Endothelial cell of umbilical vein (primary cell): Measurements from ENCODE around the gene ZSWIM6.
A peak's percentile ranks its signal among the peaks of the same experiment; 100 is the strongest.

Experiments
- CTCF ChIP-seq, 2 donors: IDR thresholded peaks; 1 replicate in 1 of 2; 2 replicates in 1 of 2; pipeline ENCODE4 v1.5.1; 2011; ENCODE audit warnings: low read length in 2 of 2, mild to moderate bottlenecking in 2 of 2, moderate library complexity in 2 of 2, control low read depth in 1 of 2, inconsistent platforms in 1 of 2, low read depth in 1 of 2; ENCODE audit not compliant: insufficient read depth in 1 of 2; ENCODE audit errors: extremely low read depth in 1 of 2
- EZH2 ChIP-seq: IDR thresholded peaks from 2 replicates; pipeline ENCODE4 v1.6.1; 2012; ENCODE audit warnings: borderline replicate concordance, low read depth, mild to moderate bottlenecking, moderate library complexity, low read length, inconsistent platforms; ENCODE audit not compliant: severe bottlenecking
- FOS ChIP-seq: IDR thresholded peaks from 2 replicates; pipeline ENCODE4 v1.6.1; 2011; ENCODE audit warnings: mild to moderate bottlenecking, low read length, moderate library complexity, borderline replicate concordance; ENCODE audit not compliant: insufficient read depth
- GATA2 ChIP-seq: IDR thresholded peaks from 2 replicates; pipeline ENCODE4 v1.7.0; 2011; ENCODE audit warnings: low read depth, mild to moderate bottlenecking, moderate library complexity, mixed read lengths, low read length; ENCODE audit not compliant: insufficient read length, insufficient read depth
- JUN ChIP-seq: IDR thresholded peaks from 2 replicates; pipeline ENCODE4 v1.6.1; 2011; ENCODE audit warnings: borderline replicate concordance, low read depth; ENCODE audit not compliant: insufficient read length, insufficient read depth
- MAX ChIP-seq: IDR thresholded peaks from 2 replicates; pipeline ENCODE4 v1.6.1; 2011; ENCODE audit not compliant: insufficient read depth, insufficient read length
- MYC ChIP-seq: IDR thresholded peaks from one replicate; pipeline ENCODE4 v1.6.1; 2011; ENCODE audit warnings: mild to moderate bottlenecking, low read depth, low read length
- POLR2A ChIP-seq: IDR thresholded peaks from 2 replicates; pipeline ENCODE4 v1.6.1; 2012; ENCODE audit warnings: low read depth, mild to moderate bottlenecking, control low read depth, low read length
- POLR2AphosphoS5 ChIP-seq: IDR thresholded peaks from 2 replicates; pipeline ENCODE4 v1.6.1; 2012; ENCODE audit warnings: low read depth, mild to moderate bottlenecking, control low read depth, low read length, moderate library complexity; ENCODE audit not compliant: insufficient read depth

GRCh38 chr5:61362796-61363368 is 30.8 kb downstream of the ZSWIM6 start:
- TF ChIP-seq CTCF (IDR thresholded peaks at IDR 0.05; ENCODE audit: extremely low read depth in 1 of 2, insufficient read depth in 1 of 2, low read depth in 1 of 2, low read length in 2 of 2) (peak in 1 of 2 donors; percentile 19), MAX (no peak), EZH2 (no peak), POLR2AphosphoS5 (no peak), POLR2A (no peak), MYC (no peak), JUN (no peak), GATA2 (no peak), FOS (no peak)
